ENCODE data around the gene CTSW. TPM values are rescaled to one million over a fixed set of nuclear protein-coding genes. Genes with fewer than 3 reads are reported as not detected.

Gene CTSW
- total and polyA plus RNA-seq, 12 donors: 0.17 to 7.9 (median 0.55) TPM; not detected in 1

- Histone ChIP-seq H3K4me1 (peaks cover 15 to 57% (median 44%) of the 10 kb centered on the region in 9 donors), H3K27me3 (no peaks in the 10 kb centered on the region), H3K4me3 (peak overlapping the region in 9 of 10 donors; percentile 48 to 98 (median 77)), H3K9me3 (no peaks in the 10 kb centered on the region), H3K36me3 (peaks cover 0 to 50% (median 19%) of the 10 kb centered on the region in 9 donors), H3K27ac (peak overlapping the region in 9 of 10 donors; percentile 91 to 100 (median 98))
- intact Hi-C loops (cut with DNase I): loop anchor here in 7 of 10 donors (5.0 to 10.0 kb wide), 3 partner anchors 75 to 172 kb away; partner anchors contain the start of genes SART1 (in 6 of the 7) and KAT5 (in 1 of the 7)
- no peak for TF ChIP-seq CTCF (IDR thresholded peaks at IDR 0.05)
- DNase-seq: no peak
- 79 to 81% methylated on average over 14 of the region's 14 CpGs for WGBS, 2 donors
- ATAC-seq: no peak
These were observed 7.4 kb downstream of the CTSW start for GRCh38 chr11:65886826-65887722.

GRCh38 chr11:65887723-65888162 is 8.1 kb downstream of the CTSW start:
- ATAC-seq (no peak), DNase-seq (no peak)
- 3 to 4% methylated on average over 23 of the region's 23 CpGs for WGBS, 2 donors
- Histone ChIP-seq H3K27me3 (no peaks in the 10 kb centered on the region), H3K27ac (peak overlapping the region in 9 of 10 donors; percentile 91 to 100 (median 98)), H3K4me3 (peak overlapping the region; percentile 48 to 98 (median 76)), H3K4me1 (peaks cover 16 to 64% (median 51%) of the 10 kb centered on the region in 9 donors), H3K36me3 (peaks cover 0 to 44% (median 17%) of the 10 kb centered on the region in 9 donors), H3K9me3 (no peaks in the 10 kb centered on the region)
- no peak for TF ChIP-seq CTCF (IDR thresholded peaks at IDR 0.05)
- intact Hi-C loops (cut with DNase I): loop anchor here in 7 of 10 donors (1.0 to 10.0 kb wide), 9 partner anchors 15 to 173 kb away; partner anchors contain the start of genes SART1 (in 6 of the 7), C11orf68 (in 4 of the 7), DRAP1 (in 4 of the 7) and CFL1 (in 2 of the 7)

- intact Hi-C loops (cut with DNase I): loop anchor here in 7 of 10 donors (1.0 to 10.0 kb wide), 9 partner anchors 15 to 173 kb away; partner anchors contain the start of genes SART1 (in 6 of the 7), C11orf68 (in 4 of the 7), DRAP1 (in 4 of the 7) and CFL1 (in 2 of the 7)
- DNase-seq (peak; percentile 98), ATAC-seq (peak; percentile 82 to 90 (median 87))
- H3K27me3 ChIP-seq: no peaks in the 10 kb centered on the region
- H3K36me3 ChIP-seq: peaks cover 0 to 38% (median 16%) of the 10 kb centered on the region in 9 donors
- WGBS, 2 donors: 0 to 1% methylated on average over 53 to 56 of the region's 57 CpGs
- no peaks in the 10 kb centered on the region for H3K9me3 ChIP-seq
- peak within 1 kb of the TSS; percentile 91 to 100 (median 98) for H3K27ac ChIP-seq
- TF ChIP-seq CTCF (IDR thresholded peaks at IDR 0.05): peak; percentile 81 to 93 (median 88)
- peaks cover 20 to 70% (median 57%) of the 10 kb centered on the region in 9 donors for H3K4me1 ChIP-seq
- H3K4me3 ChIP-seq: peak within 1 kb of the TSS; percentile 48 to 98 (median 76)
These were observed 8.7 kb downstream of the CTSW start, which contains the start of gene FIBP for GRCh38 chr11:65888163-65888814. TSS of gene FIBP (minus strand) at chr11:65888471. CDS start at chr11:65888418, 53 bp downstream.
